Ovary (tissue), 3 donors: Measurements from ENCODE around the gene STIM1.

Experiments used
- CTCF ChIP-seq, 3 donors: fragments of 450-650 bp in 2 of 3; fragments of 200-600 bp in 1 of 3; IDR thresholded peaks; one replicate each; pipeline versions ENCODE4 v1.5.1 to v1.8.0; 2016 to 2022; ENCODE audit warnings: antibody characterized with exemption in 3 of 3, mild to moderate bottlenecking in 1 of 3
- POLR2A ChIP-seq: fragments of 450-650 bp; IDR thresholded peaks from one replicate; pipeline ENCODE4 v1.6.1; 2017; ENCODE audit warnings: antibody characterized with exemption, mild to moderate bottlenecking, moderate library complexity
- donor health status: DM: no; HTN: no; CAD: no.

GRCh38 chr11:3914805-3915204, 59.3 kb downstream of the STIM1 start:
- TF ChIP-seq POLR2A (no peak), CTCF (IDR thresholded peaks at IDR 0.05) (no peak)
